HG03442 (cell line): ENCODE results near the gene FAM13A.

ENCODE experiments used
- ATAC-seq: cut with Tn5 transposase; IDR thresholded peaks from one replicate; pipeline ENCODE4 v1.9.1; 2021; ENCODE audit warnings: mild to moderate bottlenecking, moderate library complexity; ENCODE audit not compliant: unreplicated experiment

FAM13A gene

DNA sequence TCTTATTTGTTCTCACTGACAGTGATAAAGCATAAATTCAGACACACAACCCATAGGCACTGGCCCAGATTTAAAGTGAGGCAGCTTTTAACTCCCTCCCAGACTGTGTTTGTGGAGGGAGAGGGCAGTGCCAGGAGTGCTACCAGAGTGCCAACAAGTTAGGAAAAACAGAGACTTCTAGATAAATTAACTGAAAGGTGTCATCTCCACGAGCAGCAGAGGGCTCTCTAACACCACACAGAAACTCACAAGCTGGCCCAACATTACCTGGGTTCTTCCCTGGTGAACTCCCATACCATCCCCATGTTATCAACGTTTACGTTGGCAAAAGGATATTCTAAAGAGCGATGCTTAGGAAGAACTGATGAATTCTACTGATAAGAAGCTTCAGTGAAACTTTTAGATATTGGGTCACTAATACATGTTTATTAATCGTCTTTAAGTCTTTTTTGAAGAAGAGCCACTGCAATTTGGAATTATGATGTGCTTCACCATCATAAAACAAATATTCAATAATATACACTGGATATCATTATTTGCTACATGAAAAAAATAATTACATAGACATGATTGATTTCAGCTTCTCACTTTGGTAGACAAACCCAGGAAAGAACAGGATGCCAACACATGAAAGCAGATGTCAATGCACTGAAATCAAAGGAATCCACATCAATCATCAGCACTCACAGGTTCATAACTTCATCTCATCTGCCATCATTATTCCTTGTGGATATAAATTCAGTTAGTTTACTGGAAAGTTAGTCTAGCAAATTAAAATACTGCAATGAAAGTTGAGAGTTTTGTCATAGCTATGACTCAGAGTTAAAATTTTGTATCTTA is 238.1 kb downstream of the FAM13A start:
- ATAC-seq, result no peak

GRCh38 chr4:88817740-88818139 is 239.2 kb downstream of the FAM13A start:
- no peak for ATAC-seq

DNA sequence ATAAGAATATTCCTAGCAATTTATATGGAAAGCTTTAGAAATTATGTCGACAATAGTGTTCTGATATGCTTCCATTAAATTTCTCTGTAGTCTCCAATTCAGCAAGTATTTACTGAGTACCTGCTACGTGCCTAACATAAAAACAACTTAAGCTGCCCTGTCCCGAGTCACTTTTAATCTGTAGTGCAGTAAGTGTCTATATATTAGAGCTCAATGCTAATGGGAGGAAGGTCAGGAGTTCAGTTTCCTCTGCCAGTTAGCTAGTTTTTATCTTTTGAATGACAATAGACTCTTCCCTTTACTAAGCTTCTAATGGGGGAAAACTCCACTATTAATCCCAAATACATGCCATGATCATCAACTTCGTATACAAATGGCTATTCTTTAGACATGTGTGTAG is 240.6 kb downstream of the FAM13A start:
- ATAC-seq, result no peak

GRCh38 chr4:88814043-88814617 is 242.9 kb downstream of the FAM13A start:
- ATAC-seq, result no peak

- no peak for ATAC-seq
Observed at GRCh38 chr4:88813013-88813412, 244.0 kb downstream of the FAM13A start.

- no peak for ATAC-seq
Observed at GRCh38 chr4:88812420-88812819, 244.6 kb downstream of the FAM13A start.

- no peak for ATAC-seq
Observed at GRCh38 chr4:88811904-88812303, 245.1 kb downstream of the FAM13A start.

- no peak for ATAC-seq
Observed at GRCh38 chr4:88810325-88810724, 246.7 kb downstream of the FAM13A start.

DNA sequence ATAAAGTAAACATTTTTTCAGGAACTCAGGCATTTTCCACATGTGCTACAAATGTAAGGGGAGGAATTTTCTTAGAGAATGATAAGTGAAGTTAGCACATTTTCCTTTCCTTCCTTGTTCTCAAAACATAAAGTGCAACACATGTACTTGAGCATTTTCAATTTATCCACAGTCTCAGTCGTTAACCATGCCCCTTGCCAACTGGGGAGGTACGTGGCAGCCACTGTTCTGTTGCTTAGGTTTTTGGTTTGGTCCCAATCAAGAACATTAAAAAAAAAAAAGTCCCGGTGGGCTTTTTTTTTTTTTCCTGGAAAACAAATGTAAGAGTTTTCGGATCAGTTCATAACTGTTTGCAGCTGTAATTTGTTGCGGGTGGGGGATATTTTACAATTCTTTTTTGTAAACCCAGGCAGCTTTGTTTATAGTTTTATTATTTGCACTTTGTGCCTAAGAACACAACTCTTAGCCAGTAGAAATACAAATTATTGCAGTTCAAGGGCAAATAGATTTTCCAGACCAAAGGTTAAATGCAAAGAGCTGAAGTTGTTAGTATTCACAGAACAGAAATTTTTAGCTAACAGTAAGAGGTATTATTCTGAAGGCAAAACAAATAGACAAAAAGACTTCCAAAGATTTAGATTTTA is 247.3 kb downstream of the FAM13A start:
- no peak for ATAC-seq

GRCh38 chr4:88809101-88809500 is 247.9 kb downstream of the FAM13A start:
- ATAC-seq, result no peak

- no peak for ATAC-seq
Observed at GRCh38 chr4:88807499-88807898, 249.5 kb downstream of the FAM13A start.

DNA sequence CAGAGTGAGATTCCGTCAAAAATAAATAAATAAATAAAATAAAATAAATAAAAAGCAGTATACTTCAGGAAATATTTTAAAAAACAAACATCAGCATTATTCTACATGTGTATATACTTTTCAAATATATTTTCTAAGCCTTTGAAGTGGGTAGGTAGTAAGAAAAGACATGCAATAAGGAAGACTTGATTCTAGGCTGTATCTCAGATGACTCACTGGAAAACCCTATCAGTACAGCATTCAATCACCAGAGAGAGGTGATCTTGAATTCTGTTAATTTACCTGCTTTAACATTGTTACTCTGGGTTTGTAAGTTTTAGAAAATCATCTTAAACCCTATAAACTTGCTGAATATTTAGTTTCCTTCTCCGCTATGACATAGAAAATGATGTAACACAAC is 252.8 kb downstream of the FAM13A start:
- ATAC-seq, result no peak

DNA sequence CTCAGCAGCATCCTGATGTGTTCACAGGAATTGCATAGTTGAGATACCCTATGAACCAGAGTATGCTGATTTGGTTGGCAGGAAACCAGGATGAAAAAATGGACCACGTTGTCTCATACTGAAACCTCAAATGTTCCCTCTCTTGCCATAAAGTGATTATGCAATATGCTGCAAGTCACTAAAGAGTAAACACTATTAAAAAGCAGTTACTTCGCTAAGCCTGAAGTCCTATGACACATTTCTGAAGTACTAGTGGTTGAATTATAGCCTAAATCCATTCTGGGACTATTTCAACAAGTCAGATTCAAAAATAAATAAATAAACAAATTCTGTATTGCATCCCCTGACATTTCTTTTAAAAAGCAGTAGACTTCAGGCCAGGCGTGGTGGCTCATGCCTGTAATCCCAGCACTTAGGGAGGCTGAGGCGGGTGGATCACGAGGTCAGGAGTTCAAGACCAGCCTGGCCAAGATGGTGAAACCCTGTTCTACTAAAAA is 253.3 kb downstream of the FAM13A start:
- peak; percentile 85 for ATAC-seq

DNA sequence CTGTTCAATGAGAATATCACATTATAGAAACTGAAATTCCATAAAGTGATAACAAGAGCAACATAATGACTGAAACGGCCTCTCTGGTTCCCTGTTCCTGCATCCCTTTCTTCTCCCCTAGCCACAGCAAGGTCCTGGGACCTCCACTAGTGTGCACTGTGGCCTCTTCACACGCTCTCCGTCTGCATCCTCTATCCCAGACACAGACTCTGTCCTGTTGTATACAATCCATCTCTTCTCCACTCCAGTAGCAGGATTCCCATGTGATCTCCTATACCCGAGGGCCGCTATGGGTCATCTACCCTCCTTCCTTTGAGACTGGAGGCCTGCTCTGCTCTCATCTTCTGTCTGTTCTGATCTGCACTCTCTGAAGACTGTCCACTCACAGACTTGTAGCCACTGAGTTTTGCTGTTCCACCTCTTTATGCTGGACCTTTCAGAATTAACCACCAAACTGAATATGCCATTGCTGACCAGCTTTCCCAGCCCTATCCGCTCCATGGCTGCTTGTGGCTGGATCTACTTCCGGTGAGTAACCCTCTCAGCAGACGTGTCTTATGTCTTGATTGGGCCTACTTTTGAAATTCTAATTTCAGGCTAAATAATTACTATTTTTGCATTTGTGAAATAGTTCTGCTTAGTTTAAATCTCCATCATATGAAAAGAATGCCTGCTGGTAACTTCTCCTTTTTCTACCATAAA is 254.2 kb downstream of the FAM13A start:
- ATAC-seq, result no peak

DNA sequence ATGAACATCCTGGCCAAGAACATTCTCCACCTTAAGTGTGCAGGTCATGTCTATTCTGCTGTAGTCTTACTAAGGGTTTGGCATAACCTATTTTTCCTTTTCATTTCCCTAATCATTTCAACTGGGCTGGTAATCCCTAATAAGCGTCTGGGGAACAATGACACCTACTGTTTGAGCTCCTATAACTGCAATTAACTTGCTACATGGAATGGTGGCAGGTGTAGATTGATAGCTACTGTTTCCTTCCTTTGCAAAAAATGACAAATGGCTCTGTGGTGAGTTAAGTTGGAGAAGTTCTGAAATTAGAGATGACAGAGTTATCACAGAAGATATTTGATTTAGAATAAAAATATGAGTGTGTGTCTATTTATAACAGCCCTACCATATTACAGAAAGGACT is 254.8 kb downstream of the FAM13A start:
- ATAC-seq, result no peak

DNA sequence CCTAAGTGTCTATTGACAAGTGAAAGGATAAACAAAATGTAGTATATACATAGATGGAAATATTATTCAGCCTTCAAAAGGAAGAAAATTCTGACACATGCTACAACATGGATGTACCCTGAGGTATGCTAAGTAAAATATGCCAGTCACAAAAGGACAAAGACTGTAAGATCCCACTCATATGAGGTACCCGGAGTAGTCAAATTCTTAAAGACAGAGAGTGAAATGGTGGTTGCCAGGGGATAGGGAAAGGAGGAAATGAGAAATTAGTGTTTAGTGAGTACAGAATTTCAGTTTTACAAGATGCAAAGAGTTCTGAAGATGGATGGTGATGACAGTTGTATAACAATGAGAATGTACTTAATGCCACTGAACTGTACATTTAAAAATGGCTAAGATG is 257.1 kb downstream of the FAM13A start:
- no peak for ATAC-seq

DNA sequence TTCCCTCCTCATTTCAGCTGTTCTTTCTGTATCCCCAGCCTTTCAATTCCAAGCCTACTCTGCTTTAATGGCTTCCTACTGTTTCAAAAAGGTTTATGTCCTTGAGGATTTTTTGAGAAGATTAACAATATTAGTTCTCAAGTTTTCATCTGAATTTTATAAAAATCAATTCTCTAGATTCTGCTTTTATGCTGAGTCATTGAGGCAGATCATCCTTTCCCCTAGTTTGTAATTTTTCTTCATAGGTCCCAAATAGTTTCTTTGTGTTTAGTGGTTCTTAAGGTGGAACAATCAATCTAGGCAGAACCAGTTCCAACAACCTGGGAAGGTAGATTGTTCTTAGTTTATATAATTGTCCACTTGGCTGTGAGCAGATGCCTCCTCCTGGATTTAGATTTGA is 259.3 kb downstream of the FAM13A start:
- ATAC-seq, result no peak

DNA sequence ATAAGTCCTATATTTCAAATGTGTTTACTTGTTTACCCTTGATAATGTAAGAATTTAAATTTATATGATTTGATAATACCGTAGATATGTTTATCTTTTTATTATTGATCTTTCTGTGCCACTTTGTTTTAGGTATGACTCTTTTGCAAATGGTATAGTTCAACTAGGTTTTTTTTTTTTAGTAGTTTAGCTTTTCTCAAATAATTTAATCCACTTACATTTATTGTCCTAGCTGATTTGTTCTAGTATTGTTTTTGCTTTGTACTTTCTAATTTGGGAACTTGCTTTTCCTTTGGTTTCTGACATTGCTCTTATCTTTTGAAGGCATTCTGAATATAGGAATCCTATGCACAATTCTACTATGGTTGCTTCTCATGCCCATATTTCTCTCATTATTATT is 260.4 kb downstream of the FAM13A start:
- no peak for ATAC-seq

DNA sequence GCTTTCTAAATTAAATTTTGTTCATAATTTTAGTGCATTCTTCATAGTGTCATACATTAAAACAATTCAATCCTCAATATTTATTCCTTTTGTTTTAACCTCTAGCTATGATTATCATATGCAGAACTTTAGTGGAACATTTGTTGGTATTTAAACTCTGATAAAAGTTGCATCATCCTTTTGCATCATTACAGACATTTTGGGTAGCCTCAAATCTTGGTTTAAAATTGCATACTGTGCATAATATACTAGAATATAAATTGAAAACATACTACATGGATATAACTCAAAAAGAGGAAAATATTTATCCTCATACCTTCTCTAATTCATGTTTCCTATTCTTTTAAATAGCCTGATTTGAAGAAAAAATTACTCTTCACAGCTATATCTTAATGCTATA is 262.0 kb downstream of the FAM13A start:
- ATAC-seq, result no peak

DNA sequence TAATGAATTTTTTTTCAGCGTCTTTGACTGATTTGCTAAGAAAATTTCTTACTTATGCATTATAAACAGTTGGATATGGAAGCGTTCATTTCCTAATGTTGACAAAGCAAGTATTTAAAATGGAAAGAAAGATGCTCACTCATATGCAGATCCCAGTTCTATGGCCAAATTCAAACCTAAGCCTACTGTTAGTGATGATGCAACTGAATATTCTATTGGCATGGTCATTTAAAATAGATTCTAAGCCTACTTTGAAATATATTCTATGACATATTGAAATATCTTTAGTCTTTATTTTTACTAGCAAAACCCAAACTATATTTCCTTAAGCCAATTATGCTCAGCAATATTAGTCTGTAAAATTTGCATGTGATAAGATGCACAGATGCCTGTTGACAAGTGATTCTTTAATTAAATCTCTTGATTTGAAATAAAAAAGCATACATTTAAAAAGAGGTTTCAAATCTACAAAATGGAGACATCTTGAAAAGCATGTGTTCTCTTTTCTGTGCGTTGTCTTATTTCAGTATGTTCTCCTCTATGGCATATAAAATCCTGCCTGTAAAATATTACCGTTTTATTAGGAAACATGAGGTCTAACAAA is 262.8 kb downstream of the FAM13A start:
- ATAC-seq, result no peak

DNA sequence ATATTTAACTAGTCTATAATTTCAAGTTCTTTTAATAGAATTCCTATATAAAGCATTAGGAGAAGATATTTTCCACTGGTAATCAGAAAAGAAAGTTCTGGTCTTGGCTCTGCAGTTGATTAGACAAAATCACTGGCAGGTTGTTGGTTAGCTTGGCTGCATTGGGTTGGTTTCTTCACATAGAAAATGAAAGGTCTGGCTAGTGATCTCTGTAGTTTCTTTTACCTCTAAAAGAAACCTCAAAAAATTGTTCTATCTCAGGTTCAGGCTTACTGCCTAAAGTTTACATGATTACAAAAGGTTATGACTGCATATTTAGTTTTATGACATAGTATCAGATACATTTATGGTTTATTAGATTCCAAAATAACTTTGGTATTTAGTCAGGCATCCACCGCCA is 263.5 kb downstream of the FAM13A start:
- ATAC-seq, result peak; percentile 73
